GM23338 (cell line): ENCODE results near the gene GDPD4. TPM values are rescaled to one million over a fixed set of nuclear protein-coding genes. Genes with fewer than 3 reads are reported as not detected.

Source experiments
- ATAC-seq: fragments of 200-7000 bp; cut with Tn5 transposase; 3 replicates; pipeline ENCODE4 v1.9.1; 2020
- DNase-seq: peaks from one replicate; pipeline ENCODE4 v3.0.0-alpha.2; 2015; ENCODE audit warnings: low spot score
- H2AFZ ChIP-seq: fragments of 200-600 bp; sonication (generic); 2 replicates; pipeline ENCODE4 v1.8.0; 2016; ENCODE audit warnings: antibody characterized with exemption, mild to moderate bottlenecking, moderate library complexity
- H3F3A ChIP-seq: fragments of 200-600 bp; sonication (generic); replicated peaks from 2 replicates; pipeline ENCODE4 v1.8.0; 2017; ENCODE audit warnings: antibody characterized with exemption, mixed run types, low read depth
- H3K27ac ChIP-seq: fragments of 200-600 bp; sonication (generic); 2 replicates; pipeline ENCODE4 v1.6.1; 2016; ENCODE audit warnings: low read depth
- H3K27me3 ChIP-seq: fragments of 200-600 bp; sonication (generic); 2 replicates; pipeline ENCODE4 v1.8.0; 2016; ENCODE audit warnings: mild to moderate bottlenecking, mixed run types, moderate library complexity; ENCODE audit not compliant: insufficient read depth
- H3K36me3 ChIP-seq: fragments of 200-600 bp; sonication (generic); 2 replicates; pipeline ENCODE4 v1.8.0; 2016; ENCODE audit warnings: mild to moderate bottlenecking; ENCODE audit not compliant: insufficient read depth
- H3K4me1 ChIP-seq: fragments of 200-600 bp; sonication (generic); 2 replicates; pipeline ENCODE4 v1.8.0; 2016; ENCODE audit warnings: mild to moderate bottlenecking, moderate library complexity; ENCODE audit not compliant: insufficient read depth
- H3K4me2 ChIP-seq: fragments of 200-600 bp; sonication (generic); 2 replicates; pipeline ENCODE4 v1.7.1; 2017; ENCODE audit warnings: mixed run types
- H3K4me3 ChIP-seq: fragments of 200-600 bp; sonication (generic); 2 replicates; pipeline ENCODE4 v1.6.1; 2016; ENCODE audit warnings: mixed run types
- H3K79me2 ChIP-seq: fragments of 200-600 bp; sonication (generic); replicated peaks from 2 replicates; pipeline ENCODE4 v1.8.0; 2017; ENCODE audit warnings: mild to moderate bottlenecking; ENCODE audit not compliant: insufficient read depth
- H3K9me2 ChIP-seq: fragments of 200-600 bp; sonication (generic); 2 replicates; pipeline ENCODE4 v1.8.0; 2017; ENCODE audit not compliant: insufficient read depth
- H4K20me1 ChIP-seq: fragments of 200-600 bp; sonication (generic); replicated peaks from 2 replicates; pipeline ENCODE4 v1.8.0; 2017; ENCODE audit warnings: mild to moderate bottlenecking; ENCODE audit not compliant: insufficient read depth
- H3K27ac Mint-ChIP-seq: 2 replicates; pipeline ENCODE4 v1.8.0; 2020; ENCODE audit warnings: inconsistent platforms, mild to moderate bottlenecking, moderate library complexity, mixed read lengths
- H3K27me3 Mint-ChIP-seq: 3 replicates; pipeline ENCODE4 v1.8.0; 2022; ENCODE audit warnings: low read depth, mild to moderate bottlenecking, moderate library complexity, mixed read lengths, inconsistent platforms; ENCODE audit not compliant: insufficient read depth, poor library complexity
- H3K36me3 Mint-ChIP-seq: 3 replicates; pipeline ENCODE4 v1.8.0; 2021; ENCODE audit warnings: low read depth, mild to moderate bottlenecking, inconsistent platforms, moderate library complexity, mixed read lengths
- H3K4me1 Mint-ChIP-seq: 3 replicates; pipeline ENCODE4 v1.8.0; 2020; ENCODE audit warnings: mild to moderate bottlenecking, inconsistent platforms, mixed read lengths
- H3K4me3 Mint-ChIP-seq: 3 replicates; pipeline ENCODE4 v1.8.0; 2021; ENCODE audit warnings: moderate library complexity, mild to moderate bottlenecking, inconsistent platforms, mixed read lengths
- H3K9me3 Mint-ChIP-seq: 3 replicates; pipeline ENCODE4 v1.8.0; 2020; ENCODE audit warnings: moderate library complexity, mild to moderate bottlenecking, inconsistent platforms, mixed read lengths
- EZH2 ChIP-seq: fragments of 200-600 bp; sonication (generic); IDR thresholded peaks from one replicate; pipeline ENCODE4 v1.8.0; 2017; ENCODE audit warnings: antibody characterized with exemption, mild to moderate bottlenecking, low read depth; ENCODE audit not compliant: unreplicated experiment
- EZH2phosphoT487 ChIP-seq: fragments of 200-600 bp; sonication (generic); IDR thresholded peaks from one replicate; pipeline ENCODE4 v1.8.1; 2018; ENCODE audit warnings: antibody characterized with exemption; ENCODE audit not compliant: unreplicated experiment
- NANOG ChIP-seq: IDR thresholded peaks from 2 replicates; pipeline ENCODE4 v1.6.1; 2016; ENCODE audit warnings: antibody characterized with exemption, borderline replicate concordance
- POLR2AphosphoS5 ChIP-seq: IDR thresholded peaks from 2 replicates; pipeline ENCODE4 v1.6.1; 2016; ENCODE audit warnings: antibody characterized with exemption, low read depth
- ZNF114 ChIP-seq: fragments of 250-450 bp; sonication (Bioruptor Pico); IDR thresholded peaks from 2 replicates; pipeline ENCODE4 v1.5.0; 2020; ENCODE audit warnings: mild to moderate bottlenecking, moderate library complexity
- ZNF462 ChIP-seq: fragments of 250-450 bp; sonication (Bioruptor Pico); IDR thresholded peaks from 2 replicates; pipeline ENCODE4 v1.5.0; 2020; ENCODE audit warnings: mild to moderate bottlenecking, moderate library complexity
- polyA plus RNA-seq: library from polyadenylated mRNA; unstranded; fragments of >200 nt; fragmentation: Nextera tagmentation; extraction: Ambion mirVana; gene quantifications from 2 replicates; pipeline ENCODE4 v1.2.1, GENCODE V29; 2016
- total RNA-seq: library from RNA; depleted of rRNA; stranded (reverse); fragments of >200 nt; shearing (Covaris generic); gene quantifications from 2 replicates; pipeline ENCODE4 v1.2.3, GENCODE V29; 2014

The GDPD4 gene
- total and polyA plus RNA-seq, 2 experiments from 2014 or later: not detected

- TF ChIP-seq ZNF462 (CRISPR knock-in tag) (peak; percentile 77), ZNF114 (CRISPR knock-in tag) (no peak)
Measured at GRCh38 chr11:77191823-77192495, 109.5 kb downstream of the GDPD4 start (continued).

GRCh38 chr11:77191429-77191822, 110.1 kb downstream of the GDPD4 start:
- H3K4me3 Mint-ChIP-seq: no peak overlapping the region
- H3K27me3 Mint-ChIP-seq: peaks cover 13% of the 10 kb centered on the region
- Histone ChIP-seq H3K79me2 (no peaks in the 10 kb centered on the region), H3K4me3 (peak overlapping the region; percentile 38; the same call in 1 of the 2 replicates), H3K27me3 (no peaks in the 10 kb centered on the region), H3F3A (no peaks in the 10 kb centered on the region; the same call in 1 of the 2 replicates), H3K27ac (no peak overlapping the region), H3K4me2 (peak overlapping the region; percentile 67; the same call in 1 of the 2 replicates), H3K9me2 (0 out of 2 replicates have a peak, but pooled peaks cover 7% of the 10 kb centered on the region), H3K4me1 (peaks cover 4% of the 10 kb centered on the region; the same call in 1 of the 2 replicates), H2AFZ (peak overlapping the region; percentile 91), H4K20me1 (no peaks in the 10 kb centered on the region), H3K36me3 (no peaks in the 10 kb centered on the region)
- H3K9me3 Mint-ChIP-seq: no peaks in the 10 kb centered on the region
- peaks cover 16% of the 10 kb centered on the region for H3K4me1 Mint-ChIP-seq
- no peak overlapping the region for H3K27ac Mint-ChIP-seq
- no peaks in the 10 kb centered on the region for H3K36me3 Mint-ChIP-seq
- ATAC-seq (no peak), DNase-seq (no peak)
- TF ChIP-seq POLR2AphosphoS5 (no peak), EZH2phosphoT487 (no peak), NANOG (no peak), EZH2 (no peak), ZNF462 (CRISPR knock-in tag) (no peak)
